Common myeloid progenitor, CD34-positive (primary cell): ENCODE results near the gene KLHDC7B.

Experiments used
- CTCF ChIA-PET: fragments of 350-600 bp; sonication (Branson Sonifier 250); formaldehyde crosslinking; loops from one replicate; lab custom pipeline; 2021; ENCODE audit warnings: antibody characterized with exemption; lab: Charles Lee
- POLR2A ChIA-PET: fragments of 350-600 bp; sonication (Branson Sonifier 250); formaldehyde crosslinking; loops from one replicate; lab custom pipeline; 2021; ENCODE audit warnings: antibody characterized with exemption; lab: Charles Lee
- DNase-seq, 3 donors: peaks; one replicate each; pipeline versions ENCODE4 v3.0.0 to v3.0.0-alpha.2; 2013
- H3K27ac ChIP-seq, 2 experiments: 1 replicate in 1 of 2; 2 replicates in 1 of 2; pipeline ENCODE4 v1.7.0; 2013; ENCODE audit warnings: inconsistent platforms in 2 of 2, low read length in 2 of 2, mild to moderate bottlenecking in 2 of 2, low read depth in 1 of 2, moderate library complexity in 1 of 2; ENCODE audit not compliant: severe bottlenecking in 2 of 2, insufficient read depth in 1 of 2, poor library complexity in 1 of 2
- H3K27me3 ChIP-seq, 5 experiments: replicated peaks in 2 of 5; 1 replicate in 3 of 5; 2 replicates in 2 of 5; pipeline versions ENCODE4 v1.6.1 to v1.7.0; 2013; ENCODE audit warnings: low read length in 4 of 5, mild to moderate bottlenecking in 2 of 5, moderate library complexity in 2 of 5, inconsistent platforms in 1 of 5; ENCODE audit not compliant: insufficient read depth in 5 of 5, control insufficient read depth in 4 of 5
- H3K36me3 ChIP-seq, 4 experiments: 1 replicate in 2 of 4; 2 replicates in 2 of 4; pipeline versions ENCODE4 v1.6.1 to v1.7.0; 2013; ENCODE audit warnings: low read length in 3 of 4, control low read depth in 1 of 4, mild to moderate bottlenecking in 1 of 4; ENCODE audit not compliant: control insufficient read depth in 4 of 4, insufficient read depth in 4 of 4
- H3K4me1 ChIP-seq, 4 experiments: 1 replicate in 3 of 4; 2 replicates in 1 of 4; pipeline versions ENCODE4 v1.6.1 to v1.7.1; 2013; ENCODE audit warnings: low read length in 3 of 4, mild to moderate bottlenecking in 3 of 4, control low read depth in 1 of 4, inconsistent platforms in 1 of 4, moderate library complexity in 1 of 4; ENCODE audit not compliant: control insufficient read depth in 4 of 4, insufficient read depth in 4 of 4; ENCODE audit errors: control extremely low read depth in 1 of 4
- H3K4me3 ChIP-seq, 7 experiments: 1 replicate in 4 of 7; 2 replicates in 3 of 7; pipeline versions ENCODE4 v1.5.1 to v1.7.0; 2013; ENCODE audit warnings: mild to moderate bottlenecking in 7 of 7, low read length in 6 of 7, moderate library complexity in 6 of 7, inconsistent platforms in 2 of 7, low read depth in 2 of 7, control low read depth in 1 of 7; ENCODE audit not compliant: insufficient read depth in 4 of 7, control insufficient read depth in 1 of 7; ENCODE audit errors: extremely low read depth in 1 of 7
- H3K9me3 ChIP-seq, 5 experiments: 1 replicate in 4 of 5; 2 replicates in 1 of 5; pipeline versions ENCODE4 v1.6.1 to v1.7.1; 2013; ENCODE audit warnings: low read length in 4 of 5, mild to moderate bottlenecking in 2 of 5, inconsistent platforms in 1 of 5, low read depth in 1 of 5, moderate library complexity in 1 of 5; ENCODE audit not compliant: control insufficient read depth in 4 of 5, insufficient read depth in 2 of 5; ENCODE audit errors: control extremely low read depth in 1 of 5
- WGBS: methylation state at CpG from one replicate; pipeline ENCODE4 v1.1.5; 2013; ENCODE audit not compliant: insufficient coverage; 5-methylcytosine and 5-hydroxymethylcytosine counted together

KLHDC7B gene

GRCh38 chr22:50503475-50504145, 42.1 kb upstream of the KLHDC7B start:
- H3K27me3 ChIP-seq, result no peaks in the 10 kb centered on the region
- ChIA-PET POLR2A (no interaction called here), CTCF (interaction anchor here (0.8 to 1.4 kb wide), 3 partner anchors 13 to 61 kb away, joined by 3 to 7 read pairs (median 3); no protein-coding TSS in a partner anchor)
- peaks cover 6 to 29% (median 19%) of the 10 kb centered on the region in 4 experiments for H3K36me3 ChIP-seq
- no peaks in the 10 kb centered on the region for H3K9me3 ChIP-seq
- WGBS, result 93% methylated on average over 12 of the region's 26 CpGs
- no peak overlapping the region for H3K4me3 ChIP-seq
- DNase-seq, result no peak
- H3K27ac ChIP-seq, result no peak overlapping the region
- peaks cover under 1 to 16% (median 14%) of the 10 kb centered on the region in 4 experiments for H3K4me1 ChIP-seq

GRCh38 chr22:50504369-50505211, 41.1 kb upstream of the KLHDC7B start:
- no peak for DNase-seq
- Histone ChIP-seq H3K27me3 (no peaks in the 10 kb centered on the region), H3K4me1 (peaks cover 7 to 23% (median 23%) of the 10 kb centered on the region in 4 experiments), H3K27ac (no peak overlapping the region), H3K4me3 (no peak overlapping the region), H3K36me3 (peaks cover 6 to 29% (median 19%) of the 10 kb centered on the region in 4 experiments), H3K9me3 (no peaks in the 10 kb centered on the region)
- CTCF ChIA-PET, result no interaction called here
- POLR2A ChIA-PET, result no interaction called here
- WGBS, result 96% methylated on average over 29 of the region's 44 CpGs

DNA sequence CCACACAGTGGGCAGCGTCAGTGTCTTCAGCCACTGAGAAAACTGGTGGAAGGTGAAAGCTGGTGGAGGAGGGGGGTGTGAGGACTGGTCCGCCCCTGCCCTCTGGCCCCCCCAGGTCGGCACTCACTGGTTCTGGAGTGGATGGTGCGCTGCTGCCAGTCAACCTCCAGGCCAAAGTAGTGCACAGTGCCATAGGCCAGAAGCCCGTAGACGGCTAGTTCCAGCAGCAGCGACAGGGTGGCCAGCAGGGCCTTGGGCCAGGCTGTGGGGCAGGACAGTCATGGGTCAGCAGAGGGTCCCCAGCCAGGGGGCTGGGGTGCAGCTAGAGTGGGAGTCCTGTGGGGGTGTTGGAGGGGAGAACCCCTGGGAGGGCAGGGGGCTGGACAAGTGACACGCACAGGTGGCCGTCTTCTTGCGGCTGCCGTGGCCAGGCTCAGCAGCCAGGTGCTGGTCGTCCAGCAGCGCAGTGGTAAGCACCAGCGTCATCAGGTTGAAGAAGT, 40.4 kb upstream of the KLHDC7B start:
- 97% methylated on average over 8 of the region's 14 CpGs for WGBS
- ChIA-PET CTCF (interaction anchor here (1.3 kb wide), 1 partner anchor 20 kb away, joined by 3 read pairs; the partner anchor contains the start of gene SCO2), POLR2A (no interaction called here)
- no peak overlapping the region for H3K27ac ChIP-seq
- H3K9me3 ChIP-seq, result no peaks in the 10 kb centered on the region
- H3K4me3 ChIP-seq, result no peak overlapping the region
- no peak for DNase-seq
- peaks cover 7 to 24% (median 23%) of the 10 kb centered on the region in 4 experiments for H3K4me1 ChIP-seq
- H3K27me3 ChIP-seq, result no peaks in the 10 kb centered on the region
- peaks cover 6 to 29% (median 19%) of the 10 kb centered on the region in 4 experiments for H3K36me3 ChIP-seq

GRCh38 chr22:50505776-50506610, 39.7 kb upstream of the KLHDC7B start:
- H3K36me3 ChIP-seq, result peaks cover 6 to 29% (median 19%) of the 10 kb centered on the region in 4 experiments
- POLR2A ChIA-PET, result no interaction called here
- CTCF ChIA-PET, result interaction anchor here (1.3 kb wide), 1 partner anchor 19 kb away, joined by 3 read pairs; the partner anchor contains the start of gene SCO2
- peak overlapping the region in 4 of 7 experiments; percentile 82 to 97 (median 88) for H3K4me3 ChIP-seq
- H3K9me3 ChIP-seq, result no peaks in the 10 kb centered on the region
- H3K27ac ChIP-seq, result no peak overlapping the region
- no peaks in the 10 kb centered on the region for H3K27me3 ChIP-seq
- no peak for DNase-seq
- 95% methylated on average over 37 of the region's 41 CpGs for WGBS
- peaks cover 7 to 24% (median 23%) of the 10 kb centered on the region in 4 experiments for H3K4me1 ChIP-seq

DNA sequence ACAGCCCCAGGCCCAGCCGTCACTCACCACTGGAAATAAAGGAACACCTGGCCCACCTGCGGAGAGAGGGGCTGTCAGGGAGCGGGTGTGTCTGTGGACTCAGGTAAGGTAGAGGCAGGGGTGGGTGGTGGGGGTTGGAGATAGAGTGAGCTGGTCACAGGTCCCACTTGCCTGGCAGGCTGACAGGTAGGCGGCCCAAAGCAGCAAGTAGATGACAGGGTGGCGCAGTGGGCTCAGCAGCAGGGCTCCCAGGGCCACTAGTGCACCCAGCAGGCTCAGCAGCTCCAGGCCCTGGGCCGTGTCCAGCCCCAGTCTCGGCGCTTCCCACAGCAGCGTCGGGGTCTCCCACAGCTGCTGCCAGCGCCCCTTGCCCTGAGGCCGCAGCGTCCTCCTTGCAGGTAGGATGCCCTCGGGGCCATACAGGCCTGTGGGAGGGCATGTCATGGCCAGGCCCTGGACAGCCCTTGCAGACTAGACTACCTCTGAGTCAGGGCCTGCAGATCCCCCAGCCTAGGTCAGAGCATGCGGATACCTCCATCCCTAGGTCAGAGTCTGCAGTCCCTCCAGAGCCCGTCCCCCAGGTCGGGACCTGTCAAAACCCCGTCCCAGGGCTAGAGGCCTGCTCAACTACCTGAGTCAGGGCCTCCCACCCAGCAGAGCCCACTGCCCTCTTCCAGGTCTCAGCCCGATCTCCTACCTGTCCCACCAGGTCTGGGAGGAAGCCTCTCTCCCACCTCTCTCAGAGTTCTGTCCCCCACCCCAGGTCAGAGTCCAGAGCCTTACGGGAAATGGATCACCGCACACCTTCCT, 38.9 kb upstream of the KLHDC7B start:
- Histone ChIP-seq H3K4me1 (peaks cover 7 to 24% (median 23%) of the 10 kb centered on the region in 4 experiments), H3K27ac (peak overlapping the region; percentile 66 to 85), H3K4me3 (peak overlapping the region; percentile 82 to 97 (median 89)), H3K9me3 (no peaks in the 10 kb centered on the region), H3K36me3 (peaks cover 6 to 29% (median 19%) of the 10 kb centered on the region in 4 experiments), H3K27me3 (no peaks in the 10 kb centered on the region)
- POLR2A ChIA-PET, result interaction anchor here (1.2 to 1.6 kb wide), 2 partner anchors 20 to 39 kb away, joined by 3 to 9 read pairs; partner anchors contain the start of gene KLHDC7B
- WGBS, result 43% methylated on average over 13 of the region's 21 CpGs
- CTCF ChIA-PET, result interaction anchor here (1.3 kb wide), 1 partner anchor 19 kb away, joined by 3 read pairs; the partner anchor contains the start of gene SCO2
- DNase-seq, result no peak
